Activated T-helper 2 cell treated with anti-CD3 and anti-CD28 coated beads, Interferon-gamma antibody, Interleukin-2, Interleukin-4, amounts not matched to agents 10 μg/mL and 5 μg/mL and 100 μg/mL, durations not matched to agents 14 hours and 24 hours and 36 hours (primary cell): ENCODE results near the gene PSKH1. TPM values are rescaled to one million over a fixed set of nuclear protein-coding genes. Genes with fewer than 3 reads are reported as not detected.
A peak's percentile ranks its signal among the peaks of the same experiment; 100 is the strongest.
"Not testable (repeated sequence)": the region's sequence is repeated elsewhere in the genome, so short reads cannot be mapped to it uniquely, and the experiment has no call there.

Experiments used
- DNase-seq: peaks from one replicate; pipeline ENCODE4 v3.0.0; 2021; ENCODE audit warnings: low spot score
- H3K27ac Mint-ChIP-seq: one replicate; pipeline ENCODE4 v1.8.0; 2021; ENCODE audit warnings: mixed read lengths
- H3K27me3 Mint-ChIP-seq: one replicate; pipeline ENCODE4 v1.8.0; 2021; ENCODE audit warnings: low read depth, mixed read lengths
- H3K36me3 Mint-ChIP-seq: one replicate; pipeline ENCODE4 v1.8.0; 2021; ENCODE audit warnings: low read depth, mixed read lengths
- H3K4me1 Mint-ChIP-seq: one replicate; pipeline ENCODE4 v1.8.0; 2021; ENCODE audit warnings: low read depth, mixed read lengths
- H3K4me3 Mint-ChIP-seq: one replicate; pipeline ENCODE4 v1.8.0; 2021; ENCODE audit warnings: low read depth, mild to moderate bottlenecking, moderate library complexity, mixed read lengths
- H3K9me3 Mint-ChIP-seq: one replicate; pipeline ENCODE4 v1.8.0; 2021; ENCODE audit warnings: mixed read lengths
- intact Hi-C: fragments of 100-400 bp; cut with micrococcal nuclease; formaldehyde crosslinking; loops from one replicate; pipeline ENCODE4 v1.15.1; 2023
- total RNA-seq: library from RNA; stranded (reverse); gene quantifications from 2 replicates; pipeline ENCODE4 v1.2.3, GENCODE V29; 2022

The PSKH1 gene
- total RNA-seq, 1 donor from 2014 or later = 15.5 TPM

- Mint-ChIP-seq H3K4me1 (peaks cover 17% of the 10 kb centered on the region), H3K4me3 (peak overlapping the region; percentile 9), H3K9me3 (no peaks in the 10 kb centered on the region), H3K36me3 (peaks cover 61% of the 10 kb centered on the region), H3K27ac (no peak overlapping the region), H3K27me3 (no peaks in the 10 kb centered on the region)
- no peak for DNase-seq
- intact Hi-C loops = loop anchor here (2.0 to 10.0 kb wide), 3 partner anchors 41 to 409 kb away; partner anchors contain the start of genes PSKH1 and RIPOR1
Observed at GRCh38 chr16:67933805-67934204, 40.8 kb downstream of the PSKH1 start.

- Mint-ChIP-seq H3K27ac (peak overlapping the region; percentile 90), H3K27me3 (no peaks in the 10 kb centered on the region), H3K9me3 (no peaks in the 10 kb centered on the region), H3K4me1 (peaks cover 17% of the 10 kb centered on the region), H3K36me3 (peaks cover 63% of the 10 kb centered on the region), H3K4me3 (peak overlapping the region; percentile 100)
- intact Hi-C loops = loop anchor here (1.0 to 10.0 kb wide), 9 partner anchors 34 to 410 kb away; partner anchors contain the start of genes ACD, DDX28, DPEP3 and DUS2
- DNase-seq = no peak
Observed at GRCh38 chr16:67934306-67935100, 41.4 kb downstream of the PSKH1 start.

- DNase-seq = no peak
- intact Hi-C loops = loop anchor here (1.0 to 10.0 kb wide), 9 partner anchors 33 to 410 kb away; partner anchors contain the start of genes ACD, DDX28, DPEP3 and DUS2
- Mint-ChIP-seq H3K4me1 (peaks cover 23% of the 10 kb centered on the region), H3K27ac (peak overlapping the region; percentile 90), H3K27me3 (no peaks in the 10 kb centered on the region), H3K36me3 (peaks cover 64% of the 10 kb centered on the region), H3K4me3 (peak overlapping the region; percentile 100), H3K9me3 (no peaks in the 10 kb centered on the region)
Observed at GRCh38 chr16:67935101-67935401, 42.0 kb downstream of the PSKH1 start.

- Mint-ChIP-seq H3K4me3 (peak overlapping the region; percentile 100), H3K4me1 (peaks cover 26% of the 10 kb centered on the region), H3K36me3 (peaks cover 65% of the 10 kb centered on the region), H3K9me3 (no peaks in the 10 kb centered on the region), H3K27me3 (no peaks in the 10 kb centered on the region), H3K27ac (peak overlapping the region; percentile 90)
- peak; percentile 92 for DNase-seq
- intact Hi-C loops = loop anchor here (1.0 to 10.0 kb wide), 9 partner anchors 33 to 411 kb away; partner anchors contain the start of genes ACD, DDX28, DPEP3 and DUS2
Observed at GRCh38 chr16:67935402-67936123, 42.5 kb downstream of the PSKH1 start.

GRCh38 chr16:67936124-67936879 is 43.2 kb downstream of the PSKH1 start, which contains the start of gene PSMB10:
TSS of gene PSMB10 (minus strand) at chr16:67936850. CDS start at chr16:67936749, 101 bp downstream.
- Mint-ChIP-seq H3K4me3 (peak within 1 kb of the TSS; percentile 100), H3K27me3 (no peaks in the 10 kb centered on the region), H3K36me3 (peaks cover 61% of the 10 kb centered on the region), H3K9me3 (no peaks in the 10 kb centered on the region), H3K27ac (peak within 1 kb of the TSS; percentile 90), H3K4me1 (peaks cover 26% of the 10 kb centered on the region)
- intact Hi-C loops = loop anchor here (5.0 to 10.0 kb wide), 4 partner anchors 46 to 412 kb away; partner anchors contain the start of genes DDX28, DPEP3, DUS2 and RIPOR1
- DNase-seq = no peak

DNA sequence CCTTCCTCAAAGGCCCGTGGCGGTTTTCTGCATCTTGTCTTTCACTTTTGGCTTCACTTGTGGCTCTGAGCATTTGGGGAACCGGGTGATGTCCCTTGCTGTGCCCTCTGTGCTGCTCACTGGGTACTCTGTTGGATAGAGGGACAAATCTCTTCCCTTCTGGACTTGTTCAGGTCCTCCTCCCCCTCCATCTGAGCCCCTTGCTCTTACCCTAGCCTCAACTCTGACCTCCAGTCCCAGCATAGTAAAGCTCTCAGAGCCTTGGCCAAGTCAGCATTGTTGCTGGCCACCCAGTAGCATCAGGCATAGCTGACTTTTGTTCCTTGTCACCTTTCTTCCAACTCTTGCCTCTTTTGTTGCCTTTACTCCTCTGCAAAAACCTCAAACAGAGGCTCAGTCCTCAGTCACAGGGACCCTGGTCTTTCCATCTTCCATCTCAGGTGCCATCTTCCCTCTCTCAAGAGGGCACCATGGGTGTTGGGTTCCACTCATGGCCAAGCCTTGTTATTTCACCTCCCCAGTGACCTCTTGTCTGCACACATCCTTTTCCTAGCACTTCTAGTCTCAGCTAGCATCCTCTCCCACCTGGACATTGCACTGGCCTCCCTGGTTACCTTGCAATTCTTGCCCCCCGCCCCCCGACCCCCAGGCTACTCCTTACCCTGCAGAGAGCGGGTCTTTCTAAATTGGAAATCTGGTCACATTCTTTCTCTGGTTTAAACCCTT is 44.0 kb downstream of the PSKH1 start:
- Mint-ChIP-seq H3K27ac (peak overlapping the region; percentile 90), H3K27me3 (no peaks in the 10 kb centered on the region), H3K4me3 (peak overlapping the region; percentile 100), H3K36me3 (peaks cover 56% of the 10 kb centered on the region), H3K9me3 (no peaks in the 10 kb centered on the region), H3K4me1 (peaks cover 33% of the 10 kb centered on the region)
- peak; percentile 83 for DNase-seq
- intact Hi-C loops = loop anchor here (5.0 to 10.0 kb wide), 4 partner anchors 45 to 412 kb away; partner anchors contain the start of genes DDX28, DPEP3, DUS2 and RIPOR1

GRCh38 chr16:67937713-67938112 is 44.7 kb downstream of the PSKH1 start:
- not testable (repeated sequence) for DNase-seq, H3K27me3 Mint-ChIP-seq, H3K9me3 Mint-ChIP-seq
- Mint-ChIP-seq H3K4me3 (peak overlapping the region; percentile 100), H3K27ac (peak overlapping the region; percentile 90), H3K4me1 (peaks cover 33% of the 10 kb centered on the region), H3K36me3 (peaks cover 53% of the 10 kb centered on the region)
- intact Hi-C loops = loop anchor here (5.0 to 10.0 kb wide), 4 partner anchors 45 to 413 kb away; partner anchors contain the start of genes DDX28, DPEP3, DUS2 and RIPOR1

DNA sequence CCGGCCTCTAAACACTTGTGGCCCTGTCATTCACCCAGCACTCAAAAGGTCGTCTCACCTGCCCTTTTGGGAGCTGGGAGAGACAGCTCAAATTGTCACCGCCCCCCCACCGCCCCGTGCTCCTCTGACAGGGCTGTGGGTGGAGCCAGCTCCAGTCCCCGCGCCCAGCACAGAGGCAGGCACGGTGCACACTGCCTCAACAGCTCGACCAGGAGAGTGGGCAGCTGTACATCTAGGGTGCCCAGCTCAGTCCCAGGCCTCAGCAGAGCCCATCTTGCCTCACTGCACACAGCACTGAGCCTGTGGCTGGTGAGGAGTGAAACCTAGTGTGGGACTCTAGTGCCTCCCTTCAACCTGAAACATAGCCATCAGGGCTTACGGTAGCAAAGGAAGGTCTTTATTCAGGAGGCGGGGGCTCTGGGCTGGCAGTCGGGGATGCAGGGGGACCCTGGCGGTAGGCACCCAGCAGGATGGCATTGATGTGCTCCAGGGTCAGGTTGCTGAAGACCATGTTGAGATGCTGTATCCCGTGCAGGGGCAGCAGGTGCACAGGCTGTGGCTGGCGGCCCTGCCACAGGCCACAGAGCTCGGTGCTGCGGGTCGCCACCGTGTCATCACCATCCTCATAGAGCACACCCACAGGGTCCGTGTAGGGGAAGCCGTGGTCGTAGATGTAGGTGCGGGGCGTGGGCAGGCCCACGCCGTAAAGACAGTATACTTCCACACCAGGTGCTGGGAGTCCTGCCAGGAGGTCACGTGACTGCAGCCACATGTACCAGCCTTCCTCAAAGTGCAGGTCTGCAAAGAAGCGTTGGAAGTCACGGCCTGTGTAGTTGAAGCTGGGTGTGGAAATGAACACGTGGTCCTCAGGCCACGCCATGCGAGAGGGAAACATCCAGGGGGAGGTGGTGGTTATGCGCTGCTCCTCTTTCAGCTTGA is 46.7 kb downstream of the PSKH1 start:
- Mint-ChIP-seq H3K4me1 (peaks cover 30% of the 10 kb centered on the region), H3K9me3 (no peaks in the 10 kb centered on the region), H3K27me3 (no peaks in the 10 kb centered on the region), H3K27ac (peak overlapping the region; percentile 63), H3K4me3 (peak overlapping the region; percentile 26), H3K36me3 (peaks cover 36% of the 10 kb centered on the region)
- intact Hi-C loops = loop anchor here (5.0 to 10.0 kb wide), 4 partner anchors 43 to 415 kb away; partner anchors contain the start of genes DDX28, DPEP3, DUS2 and RIPOR1
- no peak for DNase-seq

- Mint-ChIP-seq H3K4me1 (peaks cover 23% of the 10 kb centered on the region), H3K27ac (peak overlapping the region; percentile 63), H3K9me3 (no peaks in the 10 kb centered on the region), H3K36me3 (peaks cover 28% of the 10 kb centered on the region), H3K4me3 (peak overlapping the region; percentile 26), H3K27me3 (no peaks in the 10 kb centered on the region)
- intact Hi-C loops = no loop called here
- DNase-seq = no peak
Observed at GRCh38 chr16:67940446-67941089, 47.5 kb downstream of the PSKH1 start.

DNA sequence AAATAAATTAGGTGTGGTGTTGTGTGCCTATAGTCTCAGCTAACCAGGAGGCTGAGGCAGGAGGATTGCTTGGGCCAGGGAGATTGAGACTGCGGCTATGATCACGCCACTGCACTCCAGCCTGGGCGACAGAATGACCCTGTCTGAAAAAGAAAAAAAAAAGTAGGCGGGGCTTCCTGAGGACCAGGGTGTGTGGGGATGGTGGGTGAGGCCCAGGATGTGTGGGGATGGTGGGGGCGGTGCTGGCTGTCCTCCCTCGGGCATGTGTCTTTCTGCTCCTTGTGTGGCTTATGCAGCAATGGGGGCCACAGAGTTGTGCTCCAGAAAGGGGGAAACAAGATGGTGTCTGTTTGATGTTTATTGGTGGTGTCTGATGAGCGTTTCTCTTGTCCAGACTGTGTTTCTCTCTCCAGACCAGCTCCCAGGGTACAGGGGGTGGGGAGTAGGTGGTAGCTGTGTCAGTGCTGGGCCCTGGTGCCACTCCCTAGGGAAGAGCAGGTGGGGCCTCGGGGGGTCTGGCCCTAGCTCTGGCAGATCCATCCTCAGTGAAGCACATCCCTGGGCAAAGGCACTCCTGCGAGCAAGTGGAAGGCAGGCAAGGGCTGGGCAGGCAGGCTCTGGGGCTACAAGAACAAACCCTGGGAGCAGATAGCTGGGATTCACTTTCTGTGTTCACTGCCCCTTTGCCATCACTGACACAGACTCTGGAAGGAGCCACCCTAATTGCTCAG is 48.6 kb downstream of the PSKH1 start:
- no peak overlapping the region for H3K27ac Mint-ChIP-seq
- peaks cover 19% of the 10 kb centered on the region for H3K36me3 Mint-ChIP-seq
- intact Hi-C loops = no loop called here
- no peaks in the 10 kb centered on the region for H3K27me3 Mint-ChIP-seq
- no peaks in the 10 kb centered on the region for H3K9me3 Mint-ChIP-seq
- peaks cover 23% of the 10 kb centered on the region for H3K4me1 Mint-ChIP-seq
- H3K4me3 Mint-ChIP-seq = no peak overlapping the region
- no peak for DNase-seq
